SK-N-SH (cell line): ENCODE results near the gene RIT1. TPM values are rescaled to one million over a fixed set of nuclear protein-coding genes. Genes with fewer than 3 reads are reported as not detected.

Source experiments
- CTCF ChIA-PET: fragments of 300-600, 350-600 bp; formaldehyde crosslinking; extraction: SDS; loops from one replicate; lab custom pipeline; 2021; lab: Yijun Ruan, JAX
- POLR2A ChIA-PET: fragments of 350-600 bp; sonication (Branson Sonifier 250); formaldehyde crosslinking; extraction: SDS; loops from one replicate; lab custom pipeline; 2020; ENCODE audit warnings: antibody characterized with exemption, inconsistent platforms; lab: Yijun Ruan, JAX
- DNase-seq: peaks from one replicate; pipeline ENCODE4 v3.0.0; 2012
- H2AFZ ChIP-seq: fragments of 200-600 bp; sonication (generic); 2 replicates; pipeline ENCODE4 v1.8.1; 2016; ENCODE audit warnings: antibody characterized with exemption, mild to moderate bottlenecking, low read depth
- H3F3A ChIP-seq: fragments of 200-600 bp; sonication (generic); replicated peaks from 2 replicates; pipeline ENCODE3; 2016; ENCODE audit warnings: antibody characterized with exemption, mild to moderate bottlenecking; ENCODE audit not compliant: insufficient read depth
- H3K27ac ChIP-seq, 2 experiments: fragments of 200-500 bp in 1 of 2; fragments of 200-600 bp in 1 of 2; sonication (Bioruptor generic) in 1 of 2; sonication (generic), shearing (Covaris generic) in 1 of 2; 2 replicates each; pipeline versions ENCODE4 v1.5.1 to v1.6.1; 2014 to 2016; ENCODE audit warnings: low read depth in 2 of 2, inconsistent platforms in 1 of 2, low read length in 1 of 2, mild to moderate bottlenecking in 1 of 2, mixed read lengths in 1 of 2
- H3K27me3 ChIP-seq: fragments of 200-600 bp; sonication (generic), shearing (Covaris generic); 2 replicates; pipeline ENCODE4 v1.6.1; 2016; ENCODE audit warnings: mixed run types; ENCODE audit not compliant: insufficient read depth
- H3K36me3 ChIP-seq, 2 experiments: fragments of 200-500 bp in 1 of 2; fragments of 200-600 bp in 1 of 2; sonication (Bioruptor generic) in 1 of 2; sonication (generic) in 1 of 2; replicated peaks in 1 of 2; 2 replicates each; pipeline versions ENCODE3 to v1.5.1; 2014 to 2016; ENCODE audit warnings: low read length in 1 of 2, mild to moderate bottlenecking in 1 of 2; ENCODE audit not compliant: insufficient read depth in 2 of 2, control insufficient read depth in 1 of 2
- H3K4me1 ChIP-seq, 2 experiments: fragments of 200-500 bp in 1 of 2; fragments of 200-600 bp in 1 of 2; sonication (Bioruptor generic) in 1 of 2; sonication (generic), shearing (Covaris generic) in 1 of 2; 2 replicates each; pipeline versions ENCODE4 v1.5.1 to v1.6.1; 2014 to 2016; ENCODE audit warnings: low read depth in 1 of 2, low read length in 1 of 2, mixed run types in 1 of 2; ENCODE audit not compliant: insufficient read depth in 2 of 2, control insufficient read depth in 1 of 2
- H3K4me2 ChIP-seq: fragments of 200-600 bp; sonication (generic), shearing (Covaris generic); 2 replicates; pipeline ENCODE4 v1.6.1; 2017; ENCODE audit warnings: mixed run types
- H3K4me3 ChIP-seq, 2 experiments: fragments of 200-500 bp in 1 of 2; fragments of 200-600 bp in 1 of 2; sonication (Bioruptor generic) in 1 of 2; sonication (generic), shearing (Covaris generic) in 1 of 2; 2 replicates each; pipeline versions ENCODE4 v1.5.1 to v1.8.1; 2014 to 2016; ENCODE audit warnings: low read depth in 2 of 2, inconsistent platforms in 1 of 2, low read length in 1 of 2, mild to moderate bottlenecking in 1 of 2, mixed read lengths in 1 of 2, moderate library complexity in 1 of 2
- H3K79me2 ChIP-seq: fragments of 200-600 bp; sonication (generic); 2 replicates; pipeline ENCODE4 v1.8.1; 2017; ENCODE audit warnings: mild to moderate bottlenecking; ENCODE audit not compliant: insufficient read depth
- H3K9ac ChIP-seq: fragments of 200-600 bp; sonication (generic); 2 replicates; pipeline ENCODE4 v1.6.1; 2017; ENCODE audit warnings: mixed run types
- H3K9me2 ChIP-seq: fragments of 200-600 bp; sonication (generic); 2 replicates; pipeline ENCODE4 v1.6.1; 2017; ENCODE audit warnings: mixed run types
- H3K9me3 ChIP-seq: fragments of 200-600 bp; sonication (generic); 2 replicates; pipeline ENCODE4 v1.6.1; 2017; ENCODE audit warnings: mixed run types, mild to moderate bottlenecking, moderate library complexity
- H4K20me1 ChIP-seq: fragments of 200-600 bp; sonication (generic); 2 replicates; pipeline ENCODE4 v1.6.1; 2017; ENCODE audit warnings: mild to moderate bottlenecking, mixed run types; ENCODE audit not compliant: insufficient read depth
- EP300 ChIP-seq, 2 experiments: IDR thresholded peaks; 2 replicates each; pipeline versions ENCODE4 v1.4.0 to v1.6.1; 2012; ENCODE audit warnings: borderline replicate concordance in 1 of 2, low read depth in 1 of 2, low read length in 1 of 2
- GABPA ChIP-seq: IDR thresholded peaks from 2 replicates; pipeline ENCODE4 v1.4.0; 2012; ENCODE audit warnings: low read depth, mild to moderate bottlenecking
- GATA2 ChIP-seq: sonication (generic); formaldehyde crosslinking; IDR thresholded peaks from 2 replicates; pipeline ENCODE4 v1.5.0; 2020; ENCODE audit warnings: mild to moderate bottlenecking, missing genetic modification reagents
- MXI1 ChIP-seq: IDR thresholded peaks from 2 replicates; pipeline ENCODE4 v1.6.1; 2012; ENCODE audit warnings: mild to moderate bottlenecking, low read depth, low read length, improper control_type of control experiment
- NFIC ChIP-seq: IDR thresholded peaks from 2 replicates; pipeline ENCODE4 v1.4.0; 2012; ENCODE audit warnings: borderline replicate concordance
- NRF1 ChIP-seq: IDR thresholded peaks from 2 replicates; pipeline ENCODE4 v1.6.1; 2012; ENCODE audit warnings: low read depth, mild to moderate bottlenecking, low read length
- RFX5 ChIP-seq: IDR thresholded peaks from 2 replicates; pipeline ENCODE4 v1.6.1; 2012; ENCODE audit warnings: mild to moderate bottlenecking, improper control_type of control experiment, low read length
- SIN3A ChIP-seq: IDR thresholded peaks from 2 replicates; pipeline ENCODE4 v1.6.1; 2012; ENCODE audit warnings: low read depth, mild to moderate bottlenecking, low read length, moderate library complexity, borderline replicate concordance
- SMC3 ChIP-seq: IDR thresholded peaks from 2 replicates; pipeline ENCODE4 v1.6.1; 2012; ENCODE audit warnings: low read depth, low read length, improper control_type of control experiment
- TAF1 ChIP-seq: IDR thresholded peaks from 2 replicates; pipeline ENCODE4 v1.6.1; 2012; ENCODE audit warnings: low read depth, mild to moderate bottlenecking, low read length, moderate library complexity, borderline replicate concordance
- TEAD4 ChIP-seq: IDR thresholded peaks from 2 replicates; pipeline ENCODE4 v1.4.0; 2012; ENCODE audit warnings: mild to moderate bottlenecking, borderline replicate concordance; ENCODE audit not compliant: insufficient read depth
- WGBS: methylation state at CpG from one replicate; pipeline ENCODE4 v1.1.6; 2017; ENCODE audit warnings: low lambda C conversion rate; 5-methylcytosine and 5-hydroxymethylcytosine counted together
- polyA plus RNA-seq, 3 experiments: library from polyadenylated mRNA; depleted of rRNA; stranded (reverse); fragments of >200 nt; gene quantifications; 2 replicates each; pipeline ENCODE4 v1.2.3, GENCODE V29; 2012
- TF ChIP-seq, protein P1 (sequence below): fragments of 200-600 bp; sonication (generic); IDR thresholded peaks from 2 replicates; pipeline ENCODE4 v1.6.1; 2017; ENCODE audit warnings: antibody characterized with exemption, mild to moderate bottlenecking, moderate library complexity
- TF ChIP-seq, protein P2 (sequence below): fragments of 150-350 bp; IDR thresholded peaks from 2 replicates; pipeline ENCODE4 v1.6.1; 2016; ENCODE audit warnings: mild to moderate bottlenecking, low read depth, low read length
- TF ChIP-seq, protein P3 (sequence below): IDR thresholded peaks from 2 replicates; pipeline ENCODE4; 2012
- TF ChIP-seq, protein P4 (sequence below): IDR thresholded peaks from 2 replicates; pipeline ENCODE4 v1.4.0; 2012; ENCODE audit warnings: low read depth
- TF ChIP-seq, protein P5 (sequence below): IDR thresholded peaks from 2 replicates; pipeline ENCODE4 v1.4.0; 2012; ENCODE audit warnings: low read depth, borderline replicate concordance

RIT1 gene
- polyA plus RNA-seq, 1 of the 3 experiments (the other 2 are of a cell fraction), result 28.8 TPM

DNA sequence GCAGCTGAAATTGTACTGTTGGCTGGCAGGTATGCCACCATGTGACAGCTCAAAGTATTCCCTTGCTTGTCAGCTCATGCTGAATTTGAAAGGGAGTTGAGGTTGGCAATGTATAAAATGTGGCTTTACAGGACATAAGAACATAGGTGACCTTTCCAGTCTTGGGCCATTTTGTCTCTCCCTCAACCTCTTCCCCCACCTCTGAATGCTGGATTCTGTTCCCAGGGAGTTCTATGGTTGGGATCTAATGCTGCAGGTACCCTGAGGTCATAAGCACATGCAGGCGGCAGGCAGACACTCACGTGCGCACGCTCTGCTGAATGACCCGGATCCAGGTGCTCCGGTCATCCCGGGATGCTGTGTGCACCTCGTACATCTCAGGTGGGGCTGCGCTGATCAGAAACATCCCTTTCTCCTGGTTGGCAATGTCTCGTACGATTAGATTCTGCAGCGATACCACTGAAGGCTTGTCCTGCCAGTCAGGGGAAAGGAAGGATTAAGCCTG, 46.3 kb upstream of the RIT1 start:
- WGBS, result 90% methylated on average over 9 of the region's 12 CpGs
- POLR2A ChIA-PET, result interaction anchor here (1.7 kb wide), 1 partner anchor 23 kb away, joined by 4 read pairs; the partner anchor contains the start of gene KHDC4
- CTCF ChIA-PET, result interaction anchor here (1.0 to 3.3 kb wide), 5 partner anchors 20 to 109 kb away, joined by 3 to 9 read pairs (median 4); partner anchors contain the start of genes ARHGEF2 and KHDC4

More for the DNA sequence above, 46.3 kb upstream of the RIT1 start:
- no peak for DNase-seq
- TF ChIP-seq, protein P1, sequence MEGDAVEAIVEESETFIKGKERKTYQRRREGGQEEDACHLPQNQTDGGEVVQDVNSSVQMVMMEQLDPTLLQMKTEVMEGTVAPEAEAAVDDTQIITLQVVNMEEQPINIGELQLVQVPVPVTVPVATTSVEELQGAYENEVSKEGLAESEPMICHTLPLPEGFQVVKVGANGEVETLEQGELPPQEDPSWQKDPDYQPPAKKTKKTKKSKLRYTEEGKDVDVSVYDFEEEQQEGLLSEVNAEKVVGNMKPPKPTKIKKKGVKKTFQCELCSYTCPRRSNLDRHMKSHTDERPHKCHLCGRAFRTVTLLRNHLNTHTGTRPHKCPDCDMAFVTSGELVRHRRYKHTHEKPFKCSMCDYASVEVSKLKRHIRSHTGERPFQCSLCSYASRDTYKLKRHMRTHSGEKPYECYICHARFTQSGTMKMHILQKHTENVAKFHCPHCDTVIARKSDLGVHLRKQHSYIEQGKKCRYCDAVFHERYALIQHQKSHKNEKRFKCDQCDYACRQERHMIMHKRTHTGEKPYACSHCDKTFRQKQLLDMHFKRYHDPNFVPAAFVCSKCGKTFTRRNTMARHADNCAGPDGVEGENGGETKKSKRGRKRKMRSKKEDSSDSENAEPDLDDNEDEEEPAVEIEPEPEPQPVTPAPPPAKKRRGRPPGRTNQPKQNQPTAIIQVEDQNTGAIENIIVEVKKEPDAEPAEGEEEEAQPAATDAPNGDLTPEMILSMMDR, result no peak
- TF ChIP-seq RFX5, result no peak
- TF ChIP-seq NFIC, result no peak
- no peak for TF ChIP-seq TEAD4
- TF ChIP-seq, protein P2, sequence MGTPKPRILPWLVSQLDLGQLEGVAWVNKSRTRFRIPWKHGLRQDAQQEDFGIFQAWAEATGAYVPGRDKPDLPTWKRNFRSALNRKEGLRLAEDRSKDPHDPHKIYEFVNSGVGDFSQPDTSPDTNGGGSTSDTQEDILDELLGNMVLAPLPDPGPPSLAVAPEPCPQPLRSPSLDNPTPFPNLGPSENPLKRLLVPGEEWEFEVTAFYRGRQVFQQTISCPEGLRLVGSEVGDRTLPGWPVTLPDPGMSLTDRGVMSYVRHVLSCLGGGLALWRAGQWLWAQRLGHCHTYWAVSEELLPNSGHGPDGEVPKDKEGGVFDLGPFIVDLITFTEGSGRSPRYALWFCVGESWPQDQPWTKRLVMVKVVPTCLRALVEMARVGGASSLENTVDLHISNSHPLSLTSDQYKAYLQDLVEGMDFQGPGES, result no peak
- TF ChIP-seq, protein P3, sequence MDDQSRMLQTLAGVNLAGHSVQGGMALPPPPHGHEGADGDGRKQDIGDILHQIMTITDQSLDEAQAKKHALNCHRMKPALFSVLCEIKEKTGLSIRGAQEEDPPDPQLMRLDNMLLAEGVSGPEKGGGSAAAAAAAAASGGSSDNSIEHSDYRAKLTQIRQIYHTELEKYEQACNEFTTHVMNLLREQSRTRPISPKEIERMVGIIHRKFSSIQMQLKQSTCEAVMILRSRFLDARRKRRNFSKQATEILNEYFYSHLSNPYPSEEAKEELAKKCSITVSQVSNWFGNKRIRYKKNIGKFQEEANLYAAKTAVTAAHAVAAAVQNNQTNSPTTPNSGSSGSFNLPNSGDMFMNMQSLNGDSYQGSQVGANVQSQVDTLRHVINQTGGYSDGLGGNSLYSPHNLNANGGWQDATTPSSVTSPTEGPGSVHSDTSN, result no peak
- TF ChIP-seq, protein P4, sequence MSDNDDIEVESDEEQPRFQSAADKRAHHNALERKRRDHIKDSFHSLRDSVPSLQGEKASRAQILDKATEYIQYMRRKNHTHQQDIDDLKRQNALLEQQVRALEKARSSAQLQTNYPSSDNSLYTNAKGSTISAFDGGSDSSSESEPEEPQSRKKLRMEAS, result no peak
- TF ChIP-seq EP300 (IDR thresholded peaks at IDR 0.05; ENCODE audit: borderline replicate concordance in 1 of 2, low read depth in 1 of 2, low read length in 1 of 2), result no peak
- TF ChIP-seq GATA2 (CRISPR knock-in tag), result no peak
- TF ChIP-seq MXI1, result no peak
- no peak for TF ChIP-seq SIN3A
- TF ChIP-seq, protein P5, sequence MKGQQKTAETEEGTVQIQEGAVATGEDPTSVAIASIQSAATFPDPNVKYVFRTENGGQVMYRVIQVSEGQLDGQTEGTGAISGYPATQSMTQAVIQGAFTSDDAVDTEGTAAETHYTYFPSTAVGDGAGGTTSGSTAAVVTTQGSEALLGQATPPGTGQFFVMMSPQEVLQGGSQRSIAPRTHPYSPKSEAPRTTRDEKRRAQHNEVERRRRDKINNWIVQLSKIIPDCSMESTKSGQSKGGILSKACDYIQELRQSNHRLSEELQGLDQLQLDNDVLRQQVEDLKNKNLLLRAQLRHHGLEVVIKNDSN, result no peak
- TF ChIP-seq SMC3, result no peak
- no peak for TF ChIP-seq TAF1
- no peak for TF ChIP-seq GABPA
- no peak for TF ChIP-seq NRF1
- Histone ChIP-seq H3K9me3 (no peaks in the 10 kb centered on the region), H3K4me3 (no peak overlapping the region), H3K9me2 (no peaks in the 10 kb centered on the region), H3K4me1 (peaks cover 3 to 12% of the 10 kb centered on the region in 2 experiments; a peak in 1 of 4 replicates), H3K27ac (no peak overlapping the region), H3K27me3 (no peaks in the 10 kb centered on the region), H3K36me3 (peaks cover 53 to 81% of the 10 kb centered on the region in 2 experiments), H3K4me2 (no peak overlapping the region), H3F3A (peaks cover 26% of the 10 kb centered on the region), H3K9ac (no peak overlapping the region), H4K20me1 (peaks cover 6% of the 10 kb centered on the region; the same call in 1 of the 2 replicates), H2AFZ (no peak overlapping the region), H3K79me2 (peaks cover 27% of the 10 kb centered on the region; the same call in 1 of the 2 replicates)
